GM19467 (cell line): ENCODE measurements around the gene CDH13.

Experiments
- ATAC-seq: cut with Tn5 transposase; IDR thresholded peaks from one replicate; pipeline ENCODE4 v1.9.1; 2021; ENCODE audit warnings: mild to moderate bottlenecking, moderate library complexity; ENCODE audit not compliant: unreplicated experiment

CDH13 gene

GRCh38 chr16:83366228-83366627 lies 739.5 kb downstream of the CDH13 start:
- no peak for ATAC-seq

GRCh38 chr16:83374979-83375378 lies 748.2 kb downstream of the CDH13 start:
- no peak for ATAC-seq

GRCh38 chr16:83389751-83390150 lies 763.0 kb downstream of the CDH13 start:
- ATAC-seq, result no peak

GRCh38 chr16:83390759-83391158 lies 764.0 kb downstream of the CDH13 start:
- ATAC-seq, result no peak

- no peak for ATAC-seq
These were observed 766.0 kb downstream of the CDH13 start for GRCh38 chr16:83392743-83393142.

GRCh38 chr16:83393196-83393981 lies 766.6 kb downstream of the CDH13 start:
- ATAC-seq, result no peak

GRCh38 chr16:83397601-83398291 lies 771.0 kb downstream of the CDH13 start:
- no peak for ATAC-seq

- ATAC-seq, result no peak
These were observed 773.5 kb downstream of the CDH13 start for GRCh38 chr16:83400234-83400633.

- no peak for ATAC-seq
These were observed 775.5 kb downstream of the CDH13 start for GRCh38 chr16:83402160-83402814.

- ATAC-seq, result no peak
These were observed 776.2 kb downstream of the CDH13 start for GRCh38 chr16:83402967-83403366.

- ATAC-seq, result no peak
These were observed 777.0 kb downstream of the CDH13 start for GRCh38 chr16:83403761-83404160.

GRCh38 chr16:83404261-83404660 lies 777.5 kb downstream of the CDH13 start:
- ATAC-seq, result no peak

- ATAC-seq, result no peak
These were observed 781.2 kb downstream of the CDH13 start for GRCh38 chr16:83407928-83408327.

- no peak for ATAC-seq
These were observed 782.6 kb downstream of the CDH13 start for GRCh38 chr16:83409347-83409746.

GRCh38 chr16:83418565-83418964 lies 791.8 kb downstream of the CDH13 start:
- no peak for ATAC-seq

- no peak for ATAC-seq
These were observed 793.5 kb downstream of the CDH13 start for GRCh38 chr16:83420206-83420760.

GRCh38 chr16:83433201-83433600 lies 806.4 kb downstream of the CDH13 start:
- ATAC-seq, result no peak

GRCh38 chr16:83437036-83437435 lies 810.3 kb downstream of the CDH13 start:
- no peak for ATAC-seq

- ATAC-seq, result no peak
These were observed 811.6 kb downstream of the CDH13 start for GRCh38 chr16:83438326-83438725.

GRCh38 chr16:83439412-83439811 lies 812.6 kb downstream of the CDH13 start:
- ATAC-seq, result no peak

GRCh38 chr16:83441517-83441916 lies 814.7 kb downstream of the CDH13 start:
- ATAC-seq, result no peak

- ATAC-seq, result no peak
These were observed 817.2 kb downstream of the CDH13 start for GRCh38 chr16:83443972-83444371.
